Ovary (tissue), 3 donors: ENCODE results near the gene SOCS1.

Experiments
- CTCF ChIP-seq, 3 donors: fragments of 450-650 bp in 2 of 3; fragments of 200-600 bp in 1 of 3; IDR thresholded peaks; one replicate each; pipeline versions ENCODE4 v1.5.1 to v1.8.0; 2016 to 2022; ENCODE audit warnings: antibody characterized with exemption in 3 of 3, mild to moderate bottlenecking in 1 of 3
- POLR2A ChIP-seq: fragments of 450-650 bp; IDR thresholded peaks from one replicate; pipeline ENCODE4 v1.6.1; 2017; ENCODE audit warnings: antibody characterized with exemption, mild to moderate bottlenecking, moderate library complexity
- donor health status: DM: no; HTN: no; CAD: no.

GRCh38 chr16:11224894-11225676 is 30.9 kb downstream of the SOCS1 start:
- no peak for TF ChIP-seq CTCF (IDR thresholded peaks at IDR 0.05)
- no peak for TF ChIP-seq POLR2A
